Stimulated activated CD4-positive, alpha-beta T cell treated with anti-CD3 and anti-CD28 coated beads, Interleukin-1b, Interleukin-23, amount 100 ng/mL, for 24 hours (primary cell): ENCODE data around the gene TLE5.
A peak's percentile ranks its signal among the peaks of the same experiment; 100 is the strongest.
"Not testable (repeated sequence)": the region's sequence is repeated elsewhere in the genome, so short reads cannot be mapped to it uniquely, and the experiment has no call there.

Experiments used
- DNase-seq, 4 experiments: peaks; one replicate each; pipeline ENCODE4 v3.0.0-alpha.2; 2020; ENCODE audit warnings: low read depth in 4 of 4, low spot score in 1 of 4

TLE5 gene

DNA sequence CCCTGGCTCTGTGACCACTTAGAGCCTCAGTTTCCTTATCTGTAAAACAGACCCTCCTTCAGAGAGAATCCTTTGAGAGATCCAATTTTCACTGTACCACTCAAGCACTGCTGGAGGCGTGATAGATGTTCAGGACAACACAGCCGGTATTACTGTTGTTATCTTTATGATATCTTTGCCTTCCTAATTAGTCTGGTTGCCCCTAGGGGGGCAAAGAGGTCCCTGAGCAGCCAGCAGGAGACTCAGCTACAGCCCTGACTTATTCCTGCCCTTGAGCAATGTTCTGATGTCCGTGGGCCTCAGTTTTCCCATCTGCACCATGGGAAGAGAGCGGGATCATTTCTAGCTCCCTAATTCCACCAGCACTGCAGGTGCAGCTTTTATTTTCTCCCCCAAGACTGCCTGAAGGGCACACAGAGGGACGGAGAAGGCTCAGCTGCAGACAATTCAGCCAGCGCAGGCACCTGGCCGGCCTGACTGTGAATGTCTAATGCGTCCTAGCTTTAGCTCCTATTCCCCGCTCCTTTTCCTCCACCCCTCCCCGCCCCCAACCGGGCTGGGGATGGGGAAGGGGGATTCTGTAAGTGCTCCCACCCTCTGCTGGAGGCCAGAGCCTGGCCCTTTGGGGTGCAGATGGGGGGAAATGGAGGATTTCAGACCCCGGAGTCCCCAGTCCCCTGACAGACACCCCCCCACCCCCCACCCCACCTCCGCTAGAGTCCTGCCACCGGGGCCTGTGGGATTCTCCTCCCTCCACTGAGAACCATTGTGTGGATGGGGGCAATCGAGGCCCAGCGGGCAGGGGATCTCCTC is 16.2 kb downstream of the TLE5 start:
- no peak for DNase-seq

- no peak for DNase-seq
Measured at GRCh38 chr19:3045191-3045590, 17.1 kb downstream of the TLE5 start.

- DNase-seq: no peak
Measured at GRCh38 chr19:3042621-3043267, 19.6 kb downstream of the TLE5 start.

GRCh38 chr19:3041761-3042620 is 20.3 kb downstream of the TLE5 start:
- no peak for DNase-seq

GRCh38 chr19:3041327-3041726 is 21.0 kb downstream of the TLE5 start:
- no peak for DNase-seq

- no peak for DNase-seq
Measured at GRCh38 chr19:3039641-3040077, 22.6 kb downstream of the TLE5 start.

- DNase-seq: no peak
Measured at GRCh38 chr19:3039125-3039524, 23.2 kb downstream of the TLE5 start.

DNA sequence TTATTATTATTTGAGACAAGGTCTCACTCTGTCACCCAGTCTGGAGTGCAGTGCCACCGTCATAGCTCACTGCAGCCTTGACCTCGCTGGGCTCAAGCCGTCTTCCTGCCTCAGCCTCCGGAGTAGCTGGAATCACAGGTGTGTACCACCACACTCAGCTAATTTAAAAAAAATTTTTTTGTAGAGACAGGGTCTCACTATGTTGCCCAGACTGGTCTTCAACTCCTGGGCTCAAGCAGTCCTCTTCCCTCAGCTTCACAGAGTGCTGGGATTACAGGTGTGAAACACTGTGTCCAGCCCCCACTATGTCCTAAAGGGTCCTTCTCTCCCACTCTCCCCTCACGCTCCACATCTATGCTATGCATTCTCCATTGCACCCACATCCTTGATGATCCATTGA is 24.1 kb downstream of the TLE5 start:
- no peak for DNase-seq

GRCh38 chr19:3036977-3037544 is 25.2 kb downstream of the TLE5 start:
- DNase-seq: not testable (repeated sequence)

DNA sequence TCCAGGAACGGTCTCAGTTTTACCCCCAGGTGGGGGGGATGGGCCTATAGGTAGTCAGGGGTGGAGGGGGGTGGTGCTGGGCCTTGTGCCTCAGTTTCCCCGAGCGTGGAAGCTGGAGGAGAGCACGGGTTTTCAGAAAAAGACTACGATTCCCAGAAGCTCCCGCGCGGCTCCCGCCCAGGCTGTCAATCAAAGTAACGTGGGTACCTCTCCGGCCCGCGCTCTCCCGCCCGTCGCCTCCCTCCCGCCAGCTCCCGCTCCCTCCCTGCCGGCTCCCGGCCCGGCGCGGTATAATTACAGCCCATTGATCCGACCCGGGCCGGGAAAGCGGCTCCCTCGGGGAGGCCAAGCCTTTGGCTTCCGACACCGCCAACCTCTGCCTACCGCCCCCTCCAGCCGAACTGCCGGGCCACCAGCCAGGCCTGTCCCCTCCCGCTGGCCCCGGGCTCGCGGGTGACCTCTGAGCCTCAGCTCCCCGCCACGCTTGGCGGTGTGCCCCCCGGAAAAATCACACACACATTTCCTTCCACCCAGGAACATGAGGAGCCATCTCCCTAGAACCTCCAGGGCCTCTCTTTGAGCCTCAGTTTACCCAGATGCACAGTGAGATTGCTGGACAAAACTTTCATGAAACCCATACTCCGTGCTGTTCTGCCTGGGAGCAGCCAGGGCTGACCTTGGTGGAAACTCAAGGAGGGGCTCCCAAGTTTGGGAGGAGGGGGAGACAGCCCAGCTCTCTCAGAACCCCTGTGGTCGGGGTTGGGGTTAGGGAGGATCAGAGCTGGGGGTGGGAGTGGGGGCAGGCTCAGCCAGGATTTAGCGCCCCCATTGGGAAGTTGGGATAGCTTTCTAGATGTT is 25.9 kb downstream of the TLE5 start:
- DNase-seq: peak; percentile 68 to 78 (median 70)

- DNase-seq: peak; percentile 84 to 94 (median 92)
Measured at GRCh38 chr19:3035542-3036118, 26.7 kb downstream of the TLE5 start.

GRCh38 chr19:3034656-3035541 is 27.4 kb downstream of the TLE5 start:
- peak in 1 of 4 experiments; percentile 39 for DNase-seq

DNA sequence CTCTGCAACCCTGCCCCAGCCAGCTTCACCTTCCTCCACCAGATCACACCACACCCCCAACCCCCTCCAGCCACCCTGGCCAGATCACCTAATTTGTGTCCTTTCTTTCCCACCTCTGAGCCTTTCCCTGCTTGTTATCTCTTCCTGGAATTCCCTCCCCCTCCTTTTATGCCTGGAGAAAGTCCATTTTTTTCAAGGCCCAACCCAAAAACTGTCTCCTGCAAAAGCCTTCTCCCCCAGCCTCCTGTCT is 28.0 kb downstream of the TLE5 start:
- no peak for DNase-seq

GRCh38 chr19:3033595-3034405 is 28.5 kb downstream of the TLE5 start:
- no peak for DNase-seq

DNA sequence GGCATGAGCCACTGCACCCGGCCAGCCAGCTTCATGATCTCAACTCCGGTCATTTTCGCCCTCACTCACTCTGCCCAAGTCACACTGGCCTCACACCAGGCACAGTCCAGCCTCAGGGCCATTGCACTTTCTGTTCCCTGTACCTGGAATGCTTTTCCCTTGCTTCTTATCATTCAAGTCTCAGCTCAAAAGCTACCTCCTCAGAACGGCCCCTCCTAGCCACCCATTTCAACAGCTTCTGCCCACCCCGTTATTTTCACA is 30.8 kb downstream of the TLE5 start:
- DNase-seq: no peak

DNA sequence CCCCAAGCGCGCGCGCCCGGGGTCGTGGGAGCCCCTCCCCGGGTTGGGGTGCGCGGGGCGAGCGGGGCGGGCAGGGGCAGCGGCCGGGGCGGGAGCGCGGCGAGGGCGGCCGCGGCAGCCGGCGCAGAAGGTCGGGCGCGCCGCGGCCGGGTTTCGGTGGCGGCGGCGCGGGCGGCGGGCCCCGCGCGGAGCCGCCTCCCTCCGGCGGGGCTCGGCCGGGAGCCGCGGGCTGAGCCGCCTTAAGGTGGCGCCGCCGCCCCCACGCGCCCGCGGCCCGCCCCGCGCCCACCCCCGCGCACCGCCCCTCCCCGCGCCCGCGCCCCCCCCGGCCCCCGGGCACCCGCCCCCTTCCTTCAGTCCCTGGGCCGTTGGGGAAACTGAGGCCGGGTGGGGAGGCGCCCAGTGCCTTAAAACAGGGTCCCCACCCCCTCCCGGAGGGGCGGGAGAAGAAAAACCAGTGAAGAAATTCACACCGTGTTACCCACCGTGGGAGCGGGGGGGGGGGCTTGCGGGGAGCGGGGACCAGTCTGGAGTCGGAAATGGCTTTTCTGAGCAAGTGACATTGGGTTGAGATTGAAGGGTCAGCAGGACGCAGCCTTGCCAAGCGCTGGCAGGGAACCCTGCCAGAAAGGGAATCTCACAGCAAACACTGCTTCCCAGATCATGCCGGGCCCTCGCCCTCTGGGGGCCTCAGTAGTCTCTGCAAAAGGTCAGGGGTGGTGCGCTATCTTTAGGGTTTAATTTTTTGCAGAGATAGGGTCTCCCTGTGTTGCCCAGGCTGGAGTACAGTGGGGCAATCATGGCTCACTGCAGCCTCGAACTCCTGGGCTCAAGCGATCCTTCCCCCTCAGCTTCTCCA is 33.0 kb downstream of the TLE5 start, which contains the start of gene TLE2:
TSS of gene TLE2 (minus strand) at position 216 of the 859 bp plus-strand sequence. CDS start 376 bp downstream, outside the sequence.
- no peak for DNase-seq

- no peak for DNase-seq
Measured at GRCh38 chr19:3028305-3029064, 33.8 kb downstream of the TLE5 start.
